Loucy (cell line): Measurements from ENCODE around the gene COL24A1.
A peak's percentile ranks its signal among the peaks of the same experiment; 100 is the strongest.

ENCODE experiments used
- H2AFZ ChIP-seq: fragments of 200-600 bp; sonication (generic); 2 replicates; pipeline ENCODE4 v1.6.0; 2016; ENCODE audit warnings: antibody characterized with exemption, mild to moderate bottlenecking, low read length, moderate library complexity
- H3F3A ChIP-seq: fragments of 200-600 bp; 2 replicates; pipeline ENCODE4 v1.6.0; 2016; ENCODE audit warnings: antibody characterized with exemption, low read depth, mild to moderate bottlenecking
- H3K27me3 ChIP-seq: fragments of 200-600 bp; sonication (generic); 2 replicates; pipeline ENCODE4 v1.6.1; 2014; ENCODE audit warnings: low read length, mild to moderate bottlenecking; ENCODE audit not compliant: insufficient read depth, poor library complexity, severe bottlenecking
- H3K36me3 ChIP-seq: fragments of 200-600 bp; sonication (generic); 2 replicates; pipeline ENCODE4 v1.6.1; 2016; ENCODE audit warnings: low read length; ENCODE audit not compliant: insufficient read depth
- H3K4me1 ChIP-seq: fragments of 200-600 bp; sonication (generic); 2 replicates; pipeline ENCODE4 v1.5.1; 2014; ENCODE audit warnings: low read length, mild to moderate bottlenecking; ENCODE audit not compliant: insufficient read depth, poor library complexity, severe bottlenecking
- H3K4me2 ChIP-seq: fragments of 200-600 bp; sonication (generic); 2 replicates; pipeline ENCODE4 v1.6.0; 2014; ENCODE audit warnings: antibody characterized with exemption, low read length, low read depth, mild to moderate bottlenecking; ENCODE audit not compliant: poor library complexity, severe bottlenecking
- H3K4me3 ChIP-seq: fragments of 200-600 bp; sonication (generic); 2 replicates; pipeline ENCODE4 v1.5.1; 2014; ENCODE audit warnings: low read length, mild to moderate bottlenecking, mixed read lengths; ENCODE audit not compliant: poor library complexity, severe bottlenecking
- H3K79me2 ChIP-seq: fragments of 200-600 bp; sonication (generic); 2 replicates; pipeline ENCODE4 v1.6.1; 2014; ENCODE audit warnings: low read length; ENCODE audit not compliant: insufficient read depth
- H3K9ac ChIP-seq: fragments of 200-600 bp; sonication (generic); 2 replicates; pipeline ENCODE4 v1.6.0; 2014; ENCODE audit warnings: mild to moderate bottlenecking, low read depth, low read length, moderate library complexity; ENCODE audit not compliant: poor library complexity, severe bottlenecking
- H3K9me2 ChIP-seq: fragments of 200-600 bp; sonication (generic); replicated peaks from 2 replicates; pipeline ENCODE4 v1.6.1; 2016; ENCODE audit warnings: low read depth, low read length, mixed read lengths
- H3K9me3 ChIP-seq: fragments of 200-600 bp; sonication (generic); 2 replicates; pipeline ENCODE4 v1.6.1; 2014; ENCODE audit warnings: mild to moderate bottlenecking, antibody characterized with exemption, low read length, low read depth; ENCODE audit not compliant: insufficient read depth
- H4K20me1 ChIP-seq: fragments of 200-600 bp; sonication (generic); 2 replicates; pipeline ENCODE4 v1.6.0; 2014; ENCODE audit warnings: antibody characterized with exemption, low read length, mild to moderate bottlenecking; ENCODE audit not compliant: insufficient read depth, poor library complexity, severe bottlenecking
- EZH2phosphoT487 ChIP-seq: fragments of 200-600 bp; IDR thresholded peaks from 2 replicates; pipeline ENCODE4 v1.6.1; 2018; ENCODE audit warnings: antibody characterized with exemption, mild to moderate bottlenecking, moderate library complexity, borderline replicate concordance
- TF ChIP-seq, protein P1 (sequence below): fragments of 200-600 bp; sonication (generic); conservative IDR thresholded peaks from 2 replicates; pipeline ENCODE4 v1.5.1; 2014; ENCODE audit warnings: mild to moderate bottlenecking, antibody characterized with exemption, low read length

The COL24A1 gene

DNA sequence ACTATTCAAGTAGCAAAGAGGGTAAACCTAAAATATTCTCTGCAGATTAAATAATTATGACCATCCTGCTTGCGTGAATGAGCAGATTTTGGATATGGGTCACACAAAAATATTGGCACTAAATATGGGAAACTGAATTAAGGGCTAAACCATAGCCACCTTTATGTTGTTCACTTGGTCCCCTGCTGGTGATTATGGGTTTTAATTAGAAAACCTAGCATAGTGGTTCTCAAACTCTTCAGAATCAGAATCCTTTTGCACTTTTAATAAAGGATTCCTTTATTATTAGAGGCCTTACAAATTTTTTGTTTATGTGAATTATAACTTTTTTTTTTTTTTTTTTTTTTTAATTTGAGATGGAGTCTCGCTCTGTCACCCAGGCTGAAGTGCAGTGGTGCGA, 409.8 kb downstream of the COL24A1 start:
- Histone ChIP-seq H3K4me1 (no peaks in the 10 kb centered on the region), H2AFZ (no peak overlapping the region), H3F3A (no peaks in the 10 kb centered on the region), H3K9ac (no peak overlapping the region), H3K4me2 (no peak overlapping the region), H4K20me1 (no peaks in the 10 kb centered on the region), H3K27me3 (no peaks in the 10 kb centered on the region), H3K79me2 (no peaks in the 10 kb centered on the region), H3K4me3 (no peak overlapping the region), H3K36me3 (no peaks in the 10 kb centered on the region), H3K9me2 (no peaks in the 10 kb centered on the region), H3K9me3 (no peaks in the 10 kb centered on the region)
- TF ChIP-seq EZH2phosphoT487, result no peak
- TF ChIP-seq, protein P1, sequence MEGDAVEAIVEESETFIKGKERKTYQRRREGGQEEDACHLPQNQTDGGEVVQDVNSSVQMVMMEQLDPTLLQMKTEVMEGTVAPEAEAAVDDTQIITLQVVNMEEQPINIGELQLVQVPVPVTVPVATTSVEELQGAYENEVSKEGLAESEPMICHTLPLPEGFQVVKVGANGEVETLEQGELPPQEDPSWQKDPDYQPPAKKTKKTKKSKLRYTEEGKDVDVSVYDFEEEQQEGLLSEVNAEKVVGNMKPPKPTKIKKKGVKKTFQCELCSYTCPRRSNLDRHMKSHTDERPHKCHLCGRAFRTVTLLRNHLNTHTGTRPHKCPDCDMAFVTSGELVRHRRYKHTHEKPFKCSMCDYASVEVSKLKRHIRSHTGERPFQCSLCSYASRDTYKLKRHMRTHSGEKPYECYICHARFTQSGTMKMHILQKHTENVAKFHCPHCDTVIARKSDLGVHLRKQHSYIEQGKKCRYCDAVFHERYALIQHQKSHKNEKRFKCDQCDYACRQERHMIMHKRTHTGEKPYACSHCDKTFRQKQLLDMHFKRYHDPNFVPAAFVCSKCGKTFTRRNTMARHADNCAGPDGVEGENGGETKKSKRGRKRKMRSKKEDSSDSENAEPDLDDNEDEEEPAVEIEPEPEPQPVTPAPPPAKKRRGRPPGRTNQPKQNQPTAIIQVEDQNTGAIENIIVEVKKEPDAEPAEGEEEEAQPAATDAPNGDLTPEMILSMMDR, result peak; percentile 26; the same call in 1 of the 2 replicates

GRCh38 chr1:85743814-85744213, 412.8 kb downstream of the COL24A1 start:
- Histone ChIP-seq H4K20me1 (no peaks in the 10 kb centered on the region), H3K79me2 (no peaks in the 10 kb centered on the region), H3K27me3 (no peaks in the 10 kb centered on the region), H3K9ac (no peak overlapping the region), H3K9me2 (no peaks in the 10 kb centered on the region), H3K4me1 (no peaks in the 10 kb centered on the region), H3K4me3 (no peak overlapping the region), H3K4me2 (no peak overlapping the region), H2AFZ (no peak overlapping the region), H3K36me3 (no peaks in the 10 kb centered on the region), H3K9me3 (no peaks in the 10 kb centered on the region), H3F3A (no peaks in the 10 kb centered on the region)
- TF ChIP-seq, protein P1, result no peak
- no peak for TF ChIP-seq EZH2phosphoT487

DNA sequence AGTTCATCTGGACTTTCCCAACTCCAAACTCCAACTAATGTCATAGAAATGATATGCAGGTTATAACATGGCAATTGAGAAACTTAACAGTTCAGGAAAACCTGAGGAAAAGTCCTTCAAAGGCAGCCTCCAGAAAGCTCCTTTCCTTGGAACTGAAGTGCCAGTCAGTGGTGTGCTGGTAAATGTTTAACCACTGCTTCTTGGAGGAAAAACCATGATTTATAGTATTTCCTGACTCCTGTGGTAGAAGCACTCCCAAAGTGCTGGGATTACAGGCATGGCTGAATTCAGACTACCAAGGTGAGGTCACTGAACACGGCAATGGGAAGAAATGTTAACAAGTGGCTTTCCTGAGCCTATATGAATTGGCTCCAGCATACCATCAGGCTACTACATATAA, 421.6 kb downstream of the COL24A1 start:
- Histone ChIP-seq H3K4me3 (no peak overlapping the region), H3F3A (no peaks in the 10 kb centered on the region), H3K79me2 (no peaks in the 10 kb centered on the region), H3K4me2 (no peak overlapping the region), H3K27me3 (no peaks in the 10 kb centered on the region), H2AFZ (no peak overlapping the region), H3K9me3 (no peaks in the 10 kb centered on the region), H3K36me3 (no peaks in the 10 kb centered on the region), H3K9me2 (no peaks in the 10 kb centered on the region), H3K4me1 (no peaks in the 10 kb centered on the region), H4K20me1 (no peaks in the 10 kb centered on the region), H3K9ac (no peak overlapping the region)
- no peak for TF ChIP-seq EZH2phosphoT487
- TF ChIP-seq, protein P1, result no peak
